Upper lobe of left lung (tissue), 6 donors: Measurements from ENCODE around the gene RAD54L2. TPM values are rescaled to one million over a fixed set of nuclear protein-coding genes. Genes with fewer than 3 reads are reported as not detected.

Experiments used
- ATAC-seq, 2 donors: fragments of 200-7000 bp; cut with Tn5 transposase; one replicate each; pipeline ENCODE4 v1.9.1; 2022; ENCODE audit warnings: mild to moderate bottlenecking in 2 of 2, moderate library complexity in 2 of 2; ENCODE audit not compliant: low FRiP score in 2 of 2
- DNase-seq, 2 donors: peaks; one replicate each; pipeline ENCODE4 v3.0.0-alpha.2; 2019 to 2020
- H3K27ac ChIP-seq, 4 donors: fragments of 200-600 bp; sonication (generic); one replicate each; pipeline ENCODE4 v1.5.1; 2016 to 2019
- H3K27me3 ChIP-seq, 4 donors: fragments of 200-600 bp; sonication (generic); one replicate each; pipeline ENCODE4 v1.5.1; 2017 to 2019
- H3K36me3 ChIP-seq, 4 donors: fragments of 200-600 bp; sonication (generic); one replicate each; pipeline ENCODE4 v1.5.1; 2016 to 2019
- H3K4me1 ChIP-seq, 4 donors: fragments of 200-600 bp; sonication (generic); one replicate each; pipeline ENCODE4 v1.5.1; 2018 to 2019
- H3K4me3 ChIP-seq, 4 donors: fragments of 200-600 bp; sonication (generic); one replicate each; pipeline ENCODE4 v1.5.1; 2017 to 2019; ENCODE audit warnings: mild to moderate bottlenecking in 2 of 4, moderate library complexity in 1 of 4
- H3K9me3 ChIP-seq, 4 donors: fragments of 200-600 bp; sonication (generic); one replicate each; pipeline ENCODE4 v1.5.1; 2018 to 2019
- CTCF ChIP-seq, 6 experiments: fragments of 450-650 bp in 4 of 6; fragments of 200-600 bp in 2 of 6; sonication (generic) in 2 of 6; IDR thresholded peaks; one replicate each; pipeline ENCODE4 v1.5.1; 2016 to 2019; ENCODE audit warnings: antibody characterized with exemption in 6 of 6
- EP300 ChIP-seq, 4 donors: sonication (generic); formaldehyde crosslinking; IDR thresholded peaks; one replicate each; pipeline ENCODE4 v1.5.1; 2017; ENCODE audit warnings: antibody characterized with exemption in 4 of 4, control low read depth in 2 of 4
- POLR2A ChIP-seq, 4 donors: fragments of 450-650 bp; IDR thresholded peaks; one replicate each; pipeline ENCODE4 v1.5.1; 2016 to 2017; ENCODE audit warnings: antibody characterized with exemption in 4 of 4, mild to moderate bottlenecking in 2 of 4
- POLR2AphosphoS5 ChIP-seq, 2 donors: sonication (generic); formaldehyde crosslinking; IDR thresholded peaks; one replicate each; pipeline ENCODE4 v1.5.1; 2017; ENCODE audit warnings: antibody characterized with exemption in 2 of 2
- WGBS, 2 donors: methylation state at CpG; one replicate each; pipeline ENCODE4 v1.1.5; 2017 to 2018; 5-methylcytosine and 5-hydroxymethylcytosine counted together
- total RNA-seq, 6 donors: library from RNA; depleted of rRNA in 4 of 6; stranded (reverse); fragments of >200 nt in 4 of 6; gene quantifications; one replicate each; pipeline versions ENCODE4 v1.1.0 to v1.2.1, GENCODE V29; 2016 to 2021
- donor health status: DM: no; HTN: no; CAD: no; lungs with moderate emphysema.
- donor health status: DM: no; HTN: yes; CAD: no; lungs with severe emphysema.

RAD54L2 gene
- total RNA-seq, 6 donors from 2014 or later, result 21.6 to 57.6 (median 27.3) TPM

- Histone ChIP-seq H3K36me3 (peaks cover 0 to 11% (median 7%) of the 10 kb centered on the region in 4 donors), H3K9me3 (no peaks in the 10 kb centered on the region), H3K27ac (no peak overlapping the region), H3K4me3 (no peak overlapping the region), H3K27me3 (no peaks in the 10 kb centered on the region), H3K4me1 (peaks cover 0 to 18% (median 11%) of the 10 kb centered on the region in 4 donors)
- no peak for ATAC-seq
- DNase-seq, result no peak
- TF ChIP-seq CTCF (IDR thresholded peaks at IDR 0.05), result no peak
- no peak for TF ChIP-seq POLR2AphosphoS5 (IDR thresholded peaks at IDR 0.05)
- TF ChIP-seq EP300 (IDR thresholded peaks at IDR 0.05), result no peak
- TF ChIP-seq POLR2A (IDR thresholded peaks at IDR 0.05), result no peak
- 86 to 92% methylated on average over 3 of the region's 3 CpGs for WGBS, 2 donors
These were observed 47.4 kb downstream of the RAD54L2 start for GRCh38 chr3:51585871-51586270.

Other genes with a start within 250 kb of the RAD54L2 start
- 100 to 1,000 TPM in 1 of 6 donors, 10 to 100 TPM in 5; 19.0 to 102 (median 54.5) TPM for gene MANF, start 153.4 kb upstream of the RAD54L2 start, total RNA-seq
- gene RBM15B, start 147.4 kb upstream of the RAD54L2 start, total RNA-seq, result 10 to 100 TPM; 22.0 to 39.8 (median 27.2) TPM
- gene DCAF1, start 38.7 kb upstream of the RAD54L2 start, total RNA-seq, result 10 to 100 TPM; 18.6 to 23.9 (median 20.1) TPM
- gene TEX264, start 132.5 kb downstream of the RAD54L2 start, total RNA-seq, result 10 to 100 TPM; 40.4 to 86.5 (median 55.5) TPM
- gene GRM2, start 168.3 kb downstream of the RAD54L2 start, total RNA-seq, result 1 to 10 TPM in 1 of 6 donors, under 1 TPM in 4, not detected in 1; 0.10 to 1.0 (median 0.30) TPM
- gene IQCF6, start 240.5 kb downstream of the RAD54L2 start, total RNA-seq, result not detected